K562 (cell line): Measurements from ENCODE around the gene ZBTB26. TPM values are rescaled to one million over a fixed set of nuclear protein-coding genes. Genes with fewer than 3 reads are reported as not detected.

Experiments
- ADNP ChIP-seq: fragments of 200-800 bp; sonication (Bioruptor generic); IDR thresholded peaks from 2 replicates; pipeline ENCODE4 v1.6.1; 2016; ENCODE audit warnings: missing genetic modification characterization, missing compliant biosample characterization
- ARNT ChIP-seq, 2 experiments: fragments of 450-650 bp; IDR thresholded peaks; 2 replicates each; pipeline ENCODE4 v1.6.1; 2016; ENCODE audit warnings: mild to moderate bottlenecking in 1 of 2
- BMI1 ChIP-seq: fragments of 150-350 bp; IDR thresholded peaks from 2 replicates; pipeline ENCODE4 v1.6.1; 2014; ENCODE audit warnings: low read length
- CEBPB ChIP-seq: fragments of 450-650 bp; IDR thresholded peaks from 2 replicates; pipeline ENCODE4 v1.6.1; 2016; ENCODE audit warnings: missing genetic modification characterization, missing compliant biosample characterization
- CREB1 ChIP-seq, 2 experiments: sonication (generic) in 1 of 2; formaldehyde crosslinking in 1 of 2; IDR thresholded peaks; 2 replicates each; pipeline versions ENCODE4 v1.6.1 to v1.8.0; 2012 to 2022; ENCODE audit warnings: inconsistent platforms in 1 of 2, mild to moderate bottlenecking in 1 of 2, missing genetic modification reagents in 1 of 2, moderate library complexity in 1 of 2
- CREBBP ChIP-seq: IDR thresholded peaks from one replicate; pipeline ENCODE4 v1.6.1; 2012; ENCODE audit warnings: low read depth, mild to moderate bottlenecking, control low read depth, inconsistent platforms, low read length
- CXXC5 ChIP-seq: fragments of 250-450 bp; sonication (Bioruptor Pico); IDR thresholded peaks from 2 replicates; pipeline ENCODE4 v1.8.0; 2022; ENCODE audit warnings: inconsistent platforms, mild to moderate bottlenecking, moderate library complexity
- DACH1 ChIP-seq: fragments of 450-650 bp; IDR thresholded peaks from 2 replicates; pipeline ENCODE4 v1.6.1; 2018; ENCODE audit not compliant: partially characterized antibody
- FOSL1 ChIP-seq: fragments of 200-800 bp; sonication (Bioruptor generic); conservative IDR thresholded peaks from 2 replicates; pipeline ENCODE4 v1.6.1; 2016; ENCODE audit warnings: missing genetic modification characterization, missing compliant biosample characterization
- GATAD2B ChIP-seq: fragments of 450-650 bp; IDR thresholded peaks from 2 replicates; pipeline ENCODE4 v1.6.1; 2017; ENCODE audit warnings: mild to moderate bottlenecking, borderline replicate concordance
- MAFK ChIP-seq: IDR thresholded peaks from 2 replicates; pipeline ENCODE4 v1.6.1; 2011; ENCODE audit warnings: low read length, improper control_type of control experiment
- MBD2 ChIP-seq: sonication (generic); IDR thresholded peaks from 2 replicates; pipeline ENCODE4 v1.6.1; 2016; ENCODE audit warnings: low read depth, borderline replicate concordance
- MYNN ChIP-seq, 2 experiments: sonication (generic); formaldehyde crosslinking in 1 of 2; IDR thresholded peaks; 2 replicates each; pipeline versions ENCODE4 v1.5.0 to v1.6.1; 2016 to 2020; ENCODE audit warnings: antibody characterized with exemption in 1 of 2, missing genetic modification reagents in 1 of 2
- NFE2 ChIP-seq: IDR thresholded peaks from 2 replicates; pipeline ENCODE4 v1.6.1; 2014; ENCODE audit warnings: antibody characterized with exemption, low read depth
- NFE2L1 ChIP-seq: fragments of 450-650 bp; IDR thresholded peaks from 2 replicates; pipeline ENCODE4 v1.6.1; 2016; ENCODE audit warnings: missing genetic modification characterization, low read depth, mild to moderate bottlenecking, missing compliant biosample characterization, moderate library complexity, borderline replicate concordance
- PHF21A ChIP-seq: fragments of 450-650 bp; IDR thresholded peaks from 2 replicates; pipeline ENCODE4 v1.6.1; 2017; ENCODE audit warnings: low read depth, borderline replicate concordance
- PRPF4 ChIP-seq: fragments of 200-400 bp; formaldehyde crosslinking; IDR thresholded peaks from one replicate; pipeline ENCODE4 v1.6.1; 2017; ENCODE audit warnings: low read length, low read depth, mild to moderate bottlenecking; ENCODE audit not compliant: insufficient read depth, poor library complexity, severe bottlenecking
- RCOR1 ChIP-seq, 2 experiments: IDR thresholded peaks; 2 replicates each; pipeline ENCODE4 v1.6.1; 2012; ENCODE audit warnings: low read depth in 2 of 2, low read length in 2 of 2, borderline replicate concordance in 1 of 2, improper control_type of control experiment in 1 of 2
- SMARCC2 ChIP-seq: fragments of 450-650 bp; IDR thresholded peaks from 2 replicates; pipeline ENCODE4 v1.6.1; 2017; ENCODE audit warnings: antibody characterized with exemption, moderate library complexity, mild to moderate bottlenecking, low read depth
- SPI1 ChIP-seq: IDR thresholded peaks from 2 replicates; pipeline ENCODE4 v1.6.1; 2011; ENCODE audit warnings: low read depth, low read length, control low read depth, borderline replicate concordance
- SRSF7 ChIP-seq: fragments of 200-400 bp; formaldehyde crosslinking; optimal IDR thresholded peaks from 2 replicates; pipeline ENCODE3; 2017; ENCODE audit warnings: mild to moderate bottlenecking, low read depth, low read length
- TCF3 ChIP-seq: sonication (generic); formaldehyde crosslinking; IDR thresholded peaks from 2 replicates; pipeline ENCODE4 v1.4.0; 2020; ENCODE audit warnings: mild to moderate bottlenecking, missing genetic modification reagents
- ZEB2 ChIP-seq: fragments of 450-650 bp; IDR thresholded peaks from 2 replicates; pipeline ENCODE4 v1.6.1; 2016
- ZNF224 ChIP-seq: sonication (generic); formaldehyde crosslinking; IDR thresholded peaks from 2 replicates; pipeline ENCODE4 v1.8.0; 2022; ENCODE audit warnings: mild to moderate bottlenecking, missing genetic modification reagents
- ZNF316 ChIP-seq: fragments of 450-650 bp; IDR thresholded peaks from 2 replicates; pipeline ENCODE4 v1.6.1; 2016
- ZZZ3 ChIP-seq: fragments of 450-650 bp; IDR thresholded peaks from 2 replicates; pipeline ENCODE4 v1.6.1; 2016; ENCODE audit warnings: antibody characterized with exemption, mild to moderate bottlenecking, moderate library complexity
- polyA plus RNA-seq, 8 experiments: library from polyadenylated mRNA; depleted of rRNA in 4 of 8; stranded (reverse) in 5 of 8; unstranded in 3 of 8; fragments of >200 nt; fragmentation: Nextera tagmentation in 2 of 8; fragmentation: Illumina TruSeq in 1 of 8; extraction: Ambion mirVana in 2 of 8; extraction: Trizol in 1 of 8; gene quantifications; 2 replicates each; pipeline versions ENCODE4 v1.2.1 to v1.2.3, GENCODE V29; 2011 to 2014; ENCODE audit warnings: inconsistent platforms in 1 of 8, missing spikeins in 1 of 8
- total RNA-seq, 7 experiments: library from RNA; depleted of rRNA in 6 of 7; stranded (reverse); fragments of >200 nt in 6 of 7; fragmentation: Illumina TruSeq in 2 of 7; extraction: Trizol in 2 of 7; gene quantifications; 2 replicates each; pipeline versions ENCODE4 v1.2.1 to v1.2.3, GENCODE V29; 2011 to 2021; ENCODE audit warnings: low replicate concordance in 1 of 7
- TF ChIP-seq, protein P1 (sequence below): fragments of 450-650 bp; IDR thresholded peaks from 2 replicates; pipeline ENCODE4 v1.6.1; 2016; ENCODE audit warnings: low read depth, mild to moderate bottlenecking, moderate library complexity
- TF ChIP-seq, protein P2 (sequence below), 2 experiments: fragments of 450-650 bp in 1 of 2; sonication (generic) in 1 of 2; formaldehyde crosslinking in 1 of 2; IDR thresholded peaks in 1 of 2; conservative IDR thresholded peaks in 1 of 2; 2 replicates each; pipeline versions ENCODE4 v1.6.1 to v1.8.1; 2016 to 2023; ENCODE audit warnings: mild to moderate bottlenecking in 2 of 2, moderate library complexity in 2 of 2, inconsistent platforms in 1 of 2, missing genetic modification reagents in 1 of 2

Gene ZBTB26
- total and polyA plus RNA-seq, 9 of the 15 experiments (the other 6 are each of a cell fraction or from before 2014, with no cell fraction given), result 2.4 to 20.7 (median 5.0) TPM

DNA sequence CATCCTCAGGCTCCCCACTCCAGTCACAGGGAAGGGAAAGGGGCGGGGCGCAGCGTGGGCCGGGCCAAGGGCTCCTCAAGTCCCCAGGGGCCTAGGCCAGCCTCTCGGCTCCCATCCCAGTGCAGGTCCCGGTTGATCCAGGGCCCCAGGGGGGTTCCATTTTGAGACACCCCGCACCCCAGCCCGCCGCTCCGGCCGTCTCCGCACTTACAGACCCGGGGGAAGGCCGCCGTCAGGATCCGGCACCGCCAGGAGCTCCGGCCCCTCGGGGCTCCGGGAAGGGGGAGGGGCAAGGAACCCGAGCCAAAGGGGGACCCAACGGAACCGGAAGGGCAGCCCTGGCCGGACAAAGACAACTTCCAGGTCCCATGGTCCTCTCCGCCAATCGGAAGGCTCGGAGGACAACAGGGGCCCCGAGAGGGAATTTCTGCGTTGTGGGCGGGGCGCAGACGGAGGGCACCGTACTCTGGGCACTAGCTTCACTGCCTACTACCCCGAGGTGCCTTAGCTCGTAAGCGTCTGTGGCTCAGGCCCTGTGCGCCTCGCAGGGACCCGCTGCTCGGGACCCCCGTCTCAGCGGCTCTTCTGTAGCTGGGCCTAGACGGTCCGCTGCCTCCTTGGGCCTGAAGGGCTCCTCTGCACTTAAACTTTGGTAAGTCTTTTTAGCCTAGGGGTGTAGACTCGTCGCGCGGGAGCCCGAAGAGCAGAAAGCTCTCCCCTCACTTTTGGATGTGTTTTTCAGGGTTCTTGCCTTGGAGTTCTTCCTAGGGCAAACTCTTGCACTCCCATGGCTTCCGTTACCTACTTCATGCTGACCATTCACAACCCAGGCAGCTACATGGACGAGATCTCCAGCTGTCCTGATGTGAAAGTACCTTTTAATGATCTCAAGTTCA, at the start of gene ZBTB26 (continued):
- TF ChIP-seq CXXC5 (CRISPR knock-in tag), result peak; percentile 71
- TF ChIP-seq BMI1, result no peak
- TF ChIP-seq CEBPB, result no peak
- TF ChIP-seq MYNN (IDR thresholded peaks at IDR 0.05), result peak; percentile 49; the same call in 1 of the 2 replicates
- no peak for TF ChIP-seq MYNN (CRISPR knock-in tag; IDR thresholded peaks at IDR 0.05)
- no peak for TF ChIP-seq PHF21A
- TF ChIP-seq ARNT (IDR thresholded peaks at IDR 0.05), result no peak
- no peak for TF ChIP-seq FOSL1 (tag)
- TF ChIP-seq PRPF4, result no peak
- no peak for TF ChIP-seq DACH1
- peak; percentile 49; the same call in 1 of the 2 replicates for TF ChIP-seq GATAD2B
- TF ChIP-seq, protein P1, sequence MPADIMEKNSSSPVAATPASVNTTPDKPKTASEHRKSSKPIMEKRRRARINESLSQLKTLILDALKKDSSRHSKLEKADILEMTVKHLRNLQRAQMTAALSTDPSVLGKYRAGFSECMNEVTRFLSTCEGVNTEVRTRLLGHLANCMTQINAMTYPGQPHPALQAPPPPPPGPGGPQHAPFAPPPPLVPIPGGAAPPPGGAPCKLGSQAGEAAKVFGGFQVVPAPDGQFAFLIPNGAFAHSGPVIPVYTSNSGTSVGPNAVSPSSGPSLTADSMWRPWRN, result no peak
- peak; percentile 58; the same call in 1 of the 2 replicates for TF ChIP-seq ZEB2
- TF ChIP-seq NFE2, result no peak
- peak; percentile 52; the same call in 1 of the 2 replicates for TF ChIP-seq MBD2
- TF ChIP-seq CREB1 (IDR thresholded peaks at IDR 0.05), result 0 out of 2 replicates have a peak, but pooled peaks have one; percentile 20
- TF ChIP-seq CREB1 (CRISPR knock-in tag; IDR thresholded peaks at IDR 0.05), result no peak
- TF ChIP-seq TCF3 (CRISPR knock-in tag), result no peak
- no peak for TF ChIP-seq ADNP
- TF ChIP-seq SMARCC2, result no peak
- TF ChIP-seq SRSF7, result no peak
- TF ChIP-seq NFE2L1 (tag), result no peak
- no peak for TF ChIP-seq MAFK
- TF ChIP-seq CREBBP, result no peak
- no peak for TF ChIP-seq ZNF224 (CRISPR knock-in tag)
- no peak for TF ChIP-seq SPI1
- TF ChIP-seq ZZZ3, result peak; percentile 87
- TF ChIP-seq, protein P2, sequence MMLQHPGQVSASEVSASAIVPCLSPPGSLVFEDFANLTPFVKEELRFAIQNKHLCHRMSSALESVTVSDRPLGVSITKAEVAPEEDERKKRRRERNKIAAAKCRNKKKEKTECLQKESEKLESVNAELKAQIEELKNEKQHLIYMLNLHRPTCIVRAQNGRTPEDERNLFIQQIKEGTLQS (IDR thresholded peaks at IDR 0.05), result no peak
- TF ChIP-seq, protein P2 (CRISPR knock-in tag; conservative IDR thresholded peaks at IDR 0.05), result no peak
- TF ChIP-seq ZNF316, result no peak
- TF ChIP-seq RCOR1 (IDR thresholded peaks at IDR 0.05; ENCODE audit: borderline replicate concordance in 1 of 2, low read depth in 2 of 2, low read length in 2 of 2), result peak in 1 of 2 experiments; percentile 49; a peak in 1 of 4 replicates
